Measurements from ENCODE around the gene ORMDL2.
"Not testable (repeated sequence)": the region's sequence is repeated elsewhere in the genome, so short reads cannot be mapped to it uniquely, and the experiment has no call there.

The ORMDL2 gene

DNA sequence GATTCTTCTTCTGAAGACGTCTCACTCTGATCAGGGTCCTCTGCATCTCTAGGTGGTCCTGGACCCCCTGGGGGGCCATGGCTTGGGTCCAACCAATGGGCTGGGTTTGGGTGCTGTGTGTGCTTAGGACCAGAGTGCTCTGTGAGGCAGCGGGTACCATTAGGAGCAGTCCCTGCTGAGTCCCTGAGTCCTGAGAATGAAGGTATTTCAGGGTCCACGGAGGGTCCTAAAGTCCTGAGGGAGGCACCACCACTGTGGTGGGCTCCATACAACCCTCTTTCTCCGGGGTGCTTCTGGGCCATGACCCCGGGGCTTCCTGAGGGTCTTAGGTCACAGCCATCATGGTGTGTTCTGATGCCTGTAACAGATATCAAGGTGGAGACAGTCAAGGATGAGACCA is 10.5 kb downstream of the ORMDL2 start:
- FAIRE-seq (no peak), DNase-seq (ENCODE audit: low spot score) (no peak)

DNA sequence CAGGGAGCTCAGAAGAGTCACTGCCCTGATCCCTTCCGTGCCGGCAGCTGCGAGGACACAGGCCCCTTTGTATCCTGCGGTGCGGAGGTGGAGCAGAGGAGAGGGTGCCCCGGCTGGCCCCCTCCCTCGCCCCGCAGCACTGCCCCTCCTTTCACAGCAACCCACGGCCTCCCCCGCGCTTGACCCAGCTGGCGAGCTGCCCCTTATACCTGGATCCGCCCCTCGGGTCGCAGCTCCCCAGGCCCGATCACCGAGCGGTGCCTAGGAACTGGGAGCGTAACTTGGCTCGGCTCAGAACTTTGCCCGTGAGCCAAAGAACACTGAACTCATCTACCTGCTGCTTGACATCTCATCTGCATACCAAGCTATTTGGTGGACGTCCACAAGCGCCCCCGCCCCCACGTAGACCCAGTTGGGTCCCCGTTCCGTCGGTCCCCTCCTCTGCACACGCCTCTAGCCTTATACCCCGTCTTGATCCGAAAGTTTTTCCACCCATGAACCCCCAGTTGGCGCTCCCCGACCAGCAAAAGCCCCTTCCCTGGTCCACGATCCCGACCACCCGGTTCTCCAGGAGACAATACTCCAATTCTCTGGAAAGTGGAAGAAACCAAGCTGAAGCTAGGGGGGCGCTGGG is 12.2 kb downstream of the ORMDL2 start:
- DNase-seq (ENCODE audit: low spot score): peak; percentile 57
- no peak for FAIRE-seq

GRCh38 chr12:55830601-55831446 is 13.0 kb downstream of the ORMDL2 start:
- DNase-seq (ENCODE audit: low spot score): peak; percentile 50
- FAIRE-seq: no peak

GRCh38 chr12:55831447-55831815 is 13.6 kb downstream of the ORMDL2 start:
- no peak for FAIRE-seq

DNA sequence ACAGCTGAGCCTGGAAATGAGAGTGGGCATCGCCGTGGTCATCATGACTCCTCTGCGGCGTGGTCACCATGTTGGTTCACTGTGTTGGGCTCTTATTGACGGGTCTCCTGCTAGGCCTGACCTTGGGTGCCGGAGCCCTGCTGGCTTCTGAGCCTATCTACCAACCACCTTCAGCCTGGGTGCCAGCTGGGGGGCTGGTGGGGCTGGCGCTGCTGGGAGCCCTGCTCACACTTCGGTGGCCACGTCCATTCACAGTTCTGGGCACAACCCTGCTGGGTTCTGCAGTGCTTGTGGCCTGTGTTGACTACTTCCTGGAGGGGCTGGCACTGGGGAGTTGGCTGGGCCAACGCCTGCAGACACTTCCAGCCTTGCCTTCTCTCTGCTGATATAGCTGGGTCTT is 15.2 kb downstream of the ORMDL2 start:
- FAIRE-seq (no peak), DNase-seq (ENCODE audit: low spot score) (no peak)

More at GRCh38 chr12:55831447-55831815, 13.6 kb downstream of the ORMDL2 start:
- no peak for DNase-seq (ENCODE audit: low spot score)

DNA sequence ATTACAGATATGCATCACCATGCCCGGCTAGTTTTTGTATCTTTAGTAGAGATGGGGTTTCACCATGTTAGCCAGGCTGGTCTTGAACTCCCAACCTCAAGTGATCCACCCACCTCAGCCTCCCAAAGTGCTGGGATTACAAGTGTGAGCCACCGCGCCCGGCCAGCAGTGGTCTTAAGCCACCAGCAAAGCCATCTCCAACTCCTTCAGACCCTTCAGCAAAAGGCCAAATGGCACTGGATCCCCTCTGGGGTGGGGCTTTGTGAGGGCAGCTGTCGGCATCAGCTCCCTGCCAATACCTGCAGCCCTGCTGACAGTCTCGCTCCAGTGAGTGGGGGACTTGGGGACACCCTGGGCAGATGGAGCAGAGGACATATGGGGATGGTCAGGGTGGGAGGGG is 16.6 kb downstream of the ORMDL2 start:
- not testable (repeated sequence) for DNase-seq (ENCODE audit: low spot score)

DNA sequence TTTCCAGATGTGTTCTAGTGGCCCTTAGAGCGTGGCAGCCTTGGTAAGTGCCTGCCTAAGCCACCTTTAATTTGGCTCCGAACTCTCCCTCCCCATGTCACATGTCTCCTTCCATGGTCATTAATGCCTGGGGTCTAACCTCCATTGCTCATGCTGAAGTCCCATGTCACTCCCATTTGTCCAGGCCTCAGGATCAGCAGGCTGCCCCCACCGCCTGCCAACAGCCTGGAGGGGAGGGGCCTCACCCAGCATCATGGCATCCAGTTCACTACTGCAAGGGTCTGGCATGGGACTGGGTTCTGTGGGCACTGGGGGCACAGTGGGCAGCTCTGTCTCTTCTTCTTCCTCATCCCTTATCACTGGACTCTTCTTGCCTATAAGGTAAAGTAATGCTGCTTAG is 20.5 kb downstream of the ORMDL2 start:
- FAIRE-seq (no peak), DNase-seq (ENCODE audit: low spot score) (no peak)

More for the DNA sequence above, 16.6 kb downstream of the ORMDL2 start:
- not testable (repeated sequence) for FAIRE-seq

GRCh38 chr12:55839345-55840140 is 21.7 kb downstream of the ORMDL2 start:
- FAIRE-seq: no peak
- no peak for DNase-seq (ENCODE audit: low spot score)

GRCh38 chr12:55840581-55841351 is 22.9 kb downstream of the ORMDL2 start:
- FAIRE-seq: no peak
- DNase-seq (ENCODE audit: low spot score): no peak

- FAIRE-seq: no peak
- DNase-seq (ENCODE audit: low spot score): peak; percentile 72
Measured at GRCh38 chr12:55842681-55843429, 25.0 kb downstream of the ORMDL2 start, which contains the start of gene MMP19. Gene MMP19 (minus strand): TSS chr12:55842936. CDS start chr12:55842830, 106 bp downstream.

DNA sequence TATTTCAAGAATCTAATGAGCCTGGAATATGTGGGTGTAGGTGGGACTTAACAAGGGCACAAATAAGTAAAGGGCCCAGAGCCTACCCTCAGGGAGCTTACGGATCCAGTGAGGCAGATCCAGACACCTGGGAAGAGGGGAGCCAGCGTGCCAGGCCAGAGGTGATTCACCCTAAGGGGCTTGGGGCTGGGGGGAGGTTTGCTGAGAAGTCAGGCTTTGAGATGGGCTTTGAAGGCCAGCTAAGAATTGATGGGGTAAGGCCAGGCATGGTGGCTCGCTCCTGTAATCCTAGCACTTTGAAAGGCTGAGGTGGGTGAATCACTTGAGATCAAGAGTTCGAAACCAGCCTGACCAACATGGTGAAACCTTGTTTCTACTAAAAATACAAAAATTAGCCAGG is 25.6 kb downstream of the ORMDL2 start:
- FAIRE-seq: no peak
- no peak for DNase-seq (ENCODE audit: low spot score)

- DNase-seq (ENCODE audit: low spot score) (no peak), FAIRE-seq (no peak)
Measured at GRCh38 chr12:55844961-55845360, 27.1 kb downstream of the ORMDL2 start.

- FAIRE-seq: no peak
- DNase-seq (ENCODE audit: low spot score): no peak
Measured at GRCh38 chr12:55845361-55845760, 27.5 kb downstream of the ORMDL2 start.

- DNase-seq (ENCODE audit: low spot score) (no peak), FAIRE-seq (no peak)
Measured at GRCh38 chr12:55845785-55846496, 28.1 kb downstream of the ORMDL2 start.

DNA sequence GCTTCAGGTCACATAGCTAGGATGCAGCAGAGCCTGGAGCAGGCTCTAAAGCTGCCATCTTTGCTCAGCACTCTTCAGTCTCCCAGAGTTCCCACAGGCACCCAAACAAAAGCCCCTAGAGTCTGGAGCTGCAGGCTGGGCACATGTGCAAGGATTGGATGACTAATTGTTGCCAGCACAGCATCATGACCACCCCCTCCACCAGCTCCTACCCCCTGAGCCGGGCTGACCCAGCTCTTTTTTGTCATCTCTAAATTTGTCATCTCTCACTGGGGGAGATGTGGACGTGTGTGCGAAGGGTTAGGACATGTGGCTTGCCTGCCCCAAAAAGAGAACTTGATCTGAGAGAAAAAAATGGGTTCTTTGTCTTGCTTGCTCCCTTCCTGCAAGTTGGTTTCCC is 29.2 kb downstream of the ORMDL2 start:
- FAIRE-seq (no peak), DNase-seq (ENCODE audit: low spot score) (peak; percentile 48)

DNA sequence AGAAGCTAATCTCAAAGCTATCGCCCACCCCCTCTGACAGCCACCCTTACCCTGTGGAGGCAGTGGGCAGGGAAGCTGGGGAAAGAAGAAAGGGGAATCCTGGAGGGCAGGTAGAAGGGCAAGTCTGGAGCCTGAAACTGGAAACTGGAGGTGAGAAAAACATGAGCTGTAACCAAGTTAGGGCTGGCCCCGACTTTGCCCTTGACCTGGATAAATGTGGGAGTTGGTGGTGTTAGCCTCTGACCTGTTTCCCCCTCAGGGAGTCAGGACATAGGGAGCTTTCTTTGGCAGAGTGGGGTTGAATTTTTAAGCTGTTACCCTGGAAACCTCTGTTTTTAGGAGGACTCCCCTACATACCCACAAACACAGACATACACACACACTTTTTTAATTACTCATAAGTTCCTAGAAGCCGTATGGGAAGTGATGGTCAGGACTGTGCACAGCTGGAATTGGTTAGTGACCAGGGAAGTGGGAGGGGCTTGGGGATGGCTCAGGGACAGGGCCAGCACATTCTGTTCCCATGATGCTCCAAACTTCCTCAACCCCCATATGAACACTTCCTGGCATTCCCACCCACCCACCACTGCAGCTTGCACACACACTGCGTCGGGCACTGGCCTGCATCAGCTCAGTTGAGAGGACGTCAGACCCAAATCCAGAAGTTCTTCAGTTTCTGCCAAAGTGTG is 29.9 kb downstream of the ORMDL2 start:
- peak; percentile 71 for DNase-seq (ENCODE audit: low spot score)
- no peak for FAIRE-seq

- FAIRE-seq: no peak
- DNase-seq (ENCODE audit: low spot score): no peak
Measured at GRCh38 chr12:55849616-55850343, 31.9 kb downstream of the ORMDL2 start.

GRCh38 chr12:55850401-55850800 is 32.6 kb downstream of the ORMDL2 start:
- no peak for FAIRE-seq

More at GRCh38 chr12:55850401-55850800, 32.6 kb downstream of the ORMDL2 start:
- DNase-seq (ENCODE audit: low spot score): no peak

Measured in urothelium cell line (cell line).